IMR-90 (cell line): ENCODE measurements around the gene TBC1D9. TPM values are rescaled to one million over a fixed set of nuclear protein-coding genes. Genes with fewer than 3 reads are reported as not detected.

Source experiments
- ATAC-seq: fragments of 200-7000 bp; cut with Tn5 transposase; 2 replicates; pipeline ENCODE4 v1.9.1; 2020; ENCODE audit warnings: low read depth, mild to moderate bottlenecking, moderate library complexity
- BruUV-seq: library from RNA; stranded (reverse); fragments of 400-500 nt; replicated peaks from 2 replicates; lab custom pipeline; 2021; lab: Mats Ljungman, UMichigan
- CTCF ChIA-PET: fragments of 300-600 bp; formaldehyde crosslinking; extraction: SDS; loops from one replicate; lab custom pipeline; 2021; ENCODE audit warnings: antibody characterized with exemption; lab: Yijun Ruan, JAX
- POLR2A ChIA-PET: fragments of 300-600 bp; sonication (Branson Sonifier 250); formaldehyde crosslinking; loops from one replicate; lab custom pipeline; 2022; ENCODE audit warnings: antibody characterized with exemption; ENCODE audit not compliant: unreplicated experiment; lab: Charles Lee
- DNase-seq: peaks from one replicate; pipeline ENCODE4 v3.0.0; 2013
- H2AFZ ChIP-seq: replicated peaks from 2 replicates; pipeline ENCODE3; 2013; ENCODE audit warnings: low read length, mild to moderate bottlenecking; ENCODE audit not compliant: poor library complexity
- H2AK5ac ChIP-seq: 2 replicates; pipeline ENCODE4 v1.6.1; 2013; ENCODE audit warnings: low read depth, low read length, inconsistent platforms
- H2AK9ac ChIP-seq: replicated peaks from 2 replicates; pipeline ENCODE3; 2013; ENCODE audit warnings: mild to moderate bottlenecking, low read depth, low read length, moderate library complexity; ENCODE audit not compliant: poor library complexity
- H2BK120ac ChIP-seq: 2 replicates; pipeline ENCODE4 v1.6.1; 2013; ENCODE audit warnings: low read depth, low read length, inconsistent platforms
- H2BK15ac ChIP-seq: 3 replicates; pipeline ENCODE4 v1.6.1; 2013; ENCODE audit warnings: low read depth, low read length, inconsistent platforms
- H2BK20ac ChIP-seq: 2 replicates; pipeline ENCODE4 v1.6.1; 2013; ENCODE audit warnings: low read depth, mild to moderate bottlenecking, inconsistent platforms, low read length, moderate library complexity
- H2BK5ac ChIP-seq: 2 replicates; pipeline ENCODE4 v1.6.1; 2013; ENCODE audit warnings: mild to moderate bottlenecking, low read depth, low read length, inconsistent platforms; ENCODE audit not compliant: poor library complexity, severe bottlenecking
- H3K14ac ChIP-seq: replicated peaks from 2 replicates; pipeline ENCODE4 v1.6.1; 2013; ENCODE audit warnings: low read depth, low read length, inconsistent platforms
- H3K18ac ChIP-seq: 2 replicates; pipeline ENCODE4 v1.6.1; 2013; ENCODE audit warnings: low read depth, low read length, control low read depth
- H3K23ac ChIP-seq: 2 replicates; pipeline ENCODE4 v1.6.1; 2013; ENCODE audit warnings: low read depth, low read length, inconsistent platforms
- H3K27ac ChIP-seq: 2 replicates; pipeline ENCODE4 v1.5.1; 2013; ENCODE audit warnings: mild to moderate bottlenecking, control low read depth, low read length; ENCODE audit not compliant: insufficient read depth
- H3K27me3 ChIP-seq: 2 replicates; pipeline ENCODE4 v1.6.1; 2013; ENCODE audit warnings: low read length; ENCODE audit not compliant: control insufficient read depth, insufficient read depth
- H3K36me3 ChIP-seq: 2 replicates; pipeline ENCODE4 v1.6.1; 2013; ENCODE audit warnings: low read length, mixed read lengths; ENCODE audit not compliant: control insufficient read depth, insufficient read depth
- H3K4ac ChIP-seq: 2 replicates; pipeline ENCODE4 v1.6.1; 2013; ENCODE audit warnings: low read depth, low read length, inconsistent platforms
- H3K4me1 ChIP-seq: 2 replicates; pipeline ENCODE4 v1.6.1; 2013; ENCODE audit warnings: low read length, mixed read lengths; ENCODE audit not compliant: control insufficient read depth, insufficient read depth
- H3K4me2 ChIP-seq: 2 replicates; pipeline ENCODE4 v1.6.1; 2013; ENCODE audit warnings: low read depth, mild to moderate bottlenecking, control low read depth, low read length, moderate library complexity
- H3K4me3 ChIP-seq: 2 replicates; pipeline ENCODE4 v1.5.1; 2013; ENCODE audit warnings: low read depth, mild to moderate bottlenecking, control low read depth, low read length, moderate library complexity; ENCODE audit not compliant: insufficient read depth
- H3K56ac ChIP-seq: 2 replicates; pipeline ENCODE4 v1.6.1; 2013; ENCODE audit warnings: low read length, inconsistent platforms; ENCODE audit not compliant: insufficient read depth; ENCODE audit errors: extremely low read depth
- H3K79me1 ChIP-seq, 2 experiments: 2 replicates each; pipeline ENCODE4 v1.6.1; 2013; ENCODE audit warnings: low read length in 2 of 2, inconsistent platforms in 1 of 2, low read depth in 1 of 2
- H3K9ac ChIP-seq: 2 replicates; pipeline ENCODE4 v1.6.1; 2013; ENCODE audit warnings: low read depth, low read length, control low read depth
- H3K9me1 ChIP-seq: 2 replicates; pipeline ENCODE4 v1.6.1; 2013; ENCODE audit warnings: low read length, inconsistent platforms; ENCODE audit not compliant: insufficient read depth
- H3K9me3 ChIP-seq: 2 replicates; pipeline ENCODE4 v1.6.1; 2013; ENCODE audit warnings: low read length; ENCODE audit not compliant: control insufficient read depth, insufficient read depth
- H4K20me1 ChIP-seq: 2 replicates; pipeline ENCODE4 v1.6.1; 2013; ENCODE audit warnings: low read length, inconsistent platforms; ENCODE audit not compliant: insufficient read depth
- H4K5ac ChIP-seq: 2 replicates; pipeline ENCODE4 v1.6.1; 2013; ENCODE audit warnings: mild to moderate bottlenecking, low read depth, low read length, control low read depth
- H4K8ac ChIP-seq, 2 experiments: 2 replicates each; pipeline ENCODE4 v1.6.1; 2013; ENCODE audit warnings: low read depth in 2 of 2, low read length in 2 of 2, control low read depth in 1 of 2, inconsistent platforms in 1 of 2
- H4K91ac ChIP-seq: 2 replicates; pipeline ENCODE4 v1.6.1; 2013; ENCODE audit warnings: low read depth, low read length, inconsistent platforms; ENCODE audit not compliant: insufficient read depth
- CEBPB ChIP-seq: IDR thresholded peaks from 2 replicates; pipeline ENCODE4 v1.6.1; 2012; ENCODE audit warnings: low read depth, low read length, improper control_type of control experiment
- CTCF ChIP-seq: conservative IDR thresholded peaks from 2 replicates; pipeline ENCODE4 v1.5.1; 2012; ENCODE audit warnings: mild to moderate bottlenecking, low read depth, low read length, improper control_type of control experiment
- ELK1 ChIP-seq: fragments of 150-350 bp; IDR thresholded peaks from 2 replicates; pipeline ENCODE4 v1.6.1; 2016; ENCODE audit warnings: low read depth, mild to moderate bottlenecking, low read length, moderate library complexity, borderline replicate concordance
- FOS ChIP-seq: fragments of 150-350 bp; IDR thresholded peaks from 2 replicates; pipeline ENCODE4 v1.6.1; 2016; ENCODE audit warnings: low read depth, low read length
- MXI1 ChIP-seq: IDR thresholded peaks from 2 replicates; pipeline ENCODE4 v1.6.1; 2012; ENCODE audit warnings: low read depth, mild to moderate bottlenecking, low read length, moderate library complexity, borderline replicate concordance
- POLR2A ChIP-seq: IDR thresholded peaks from 2 replicates; pipeline ENCODE4 v1.6.1; 2012; ENCODE audit warnings: mild to moderate bottlenecking, low read depth, low read length
- RAD21 ChIP-seq: IDR thresholded peaks from 2 replicates; pipeline ENCODE4 v1.6.1; 2012; ENCODE audit warnings: low read length, improper control_type of control experiment
- RFX5 ChIP-seq: IDR thresholded peaks from 2 replicates; pipeline ENCODE4 v1.8.0; 2012; ENCODE audit warnings: low read depth, mild to moderate bottlenecking, low read length, moderate library complexity
- WGBS, 2 experiments: methylation state at CpG; one replicate each; pipeline versions ENCODE4 v1.1.5 to v1.1.7; 2013; ENCODE audit warnings: missing lambda C conversion rate in 2 of 2; ENCODE audit not compliant: insufficient read length in 1 of 2; ENCODE audit errors: extremely low coverage in 2 of 2; 5-methylcytosine and 5-hydroxymethylcytosine counted together
- dilution Hi-C: fragments of 300-500 bp; cut with HindIII; formaldehyde crosslinking; loops from one replicate; pipeline ENCODE4 v1.14.3; 2018; ENCODE audit warnings: low sequenced_read_pairs; ENCODE audit not compliant: unreplicated experiment
- in situ Hi-C: fragments of 300-500 bp; cut with MboI; formaldehyde crosslinking; loops from 3 replicates; pipeline ENCODE4 v1.14.3; 2019; ENCODE audit warnings: low sequenced_read_pairs, inconsistent platforms, mixed read lengths
- intact Hi-C: fragments of 100-400 bp; cut with micrococcal nuclease; formaldehyde crosslinking; loops from 2 replicates; pipeline ENCODE4 v1.10.0; 2022
- polyA plus RNA-seq, 3 experiments: library from polyadenylated mRNA; depleted of rRNA; stranded (reverse); fragments of >200 nt; gene quantifications; 2 replicates each; pipeline ENCODE4 v1.2.3, GENCODE V29; 2012; ENCODE audit warnings: low replicate concordance in 1 of 3
- total RNA-seq: library from RNA; depleted of rRNA; stranded (reverse); fragments of >200 nt; gene quantifications from 2 replicates; pipeline ENCODE4 v1.2.3, GENCODE V29; 2012

Gene TBC1D9
- total and polyA plus RNA-seq, 2 of the 4 experiments (the other 2 are of a cell fraction): 11.7 to 15.2 TPM

GRCh38 chr4:140581078-140581477 lies 175.1 kb downstream of the TBC1D9 start:
- H2AK9ac ChIP-seq: no peak overlapping the region
- H4K8ac ChIP-seq: no peak overlapping the region
- H3K4me1 ChIP-seq: no peaks in the 10 kb centered on the region
- TF ChIP-seq MXI1 (no peak), POLR2A (no peak), FOS (no peak), CTCF (no peak), ELK1 (no peak), CEBPB (no peak), RAD21 (no peak), RFX5 (no peak)
- H2AFZ ChIP-seq: no peak overlapping the region
- H3K14ac ChIP-seq: no peak overlapping the region
- no peak for ATAC-seq
- H3K4me2 ChIP-seq: no peak overlapping the region
- no peak for DNase-seq
- no peaks in the 10 kb centered on the region for H3K36me3 ChIP-seq
- in situ Hi-C loops (no loop called here), intact Hi-C loops (no loop called here), dilution Hi-C loops (no loop called here)
- no peaks in the 10 kb centered on the region for H3K9me1 ChIP-seq
- no peaks in the 10 kb centered on the region for H3K9me3 ChIP-seq
- no peak overlapping the region for H3K4me3 ChIP-seq
- H4K91ac ChIP-seq: no peak overlapping the region
- no peak overlapping the region for H3K27ac ChIP-seq
- no peak overlapping the region for H3K23ac ChIP-seq
- no peak overlapping the region for H2BK120ac ChIP-seq
- no peak overlapping the region for H4K5ac ChIP-seq
- H3K79me1 ChIP-seq: no peaks in the 10 kb centered on the region
- H2BK20ac ChIP-seq: no peak overlapping the region
- H3K27me3 ChIP-seq: peaks cover 48% of the 10 kb centered on the region
- BruUV-seq: no TSS peak
- ChIA-PET POLR2A (no interaction called here), CTCF (interaction anchor here (1.2 kb wide), 1 partner anchor 221 kb away, joined by 3 read pairs; no protein-coding TSS in a partner anchor)
- H3K4ac ChIP-seq: no peak overlapping the region
- no CpG with 5 or more reads among the region's 3 CpGs for whole genome bisulfite sequencing, 2 experiments
- no peak overlapping the region for H2AK5ac ChIP-seq
- H3K56ac ChIP-seq: no peak overlapping the region
- no peak overlapping the region for H3K9ac ChIP-seq
- H4K20me1 ChIP-seq: no peaks in the 10 kb centered on the region
- no peak overlapping the region for H2BK15ac ChIP-seq
- H3K18ac ChIP-seq: no peak overlapping the region
- H2BK5ac ChIP-seq: no peak overlapping the region
